GM23338 (cell line): Measurements from ENCODE around the gene PRRG1. TPM values are rescaled to one million over a fixed set of nuclear protein-coding genes. Genes with fewer than 3 reads are reported as not detected.

Source experiments
- ATAC-seq: fragments of 200-7000 bp; cut with Tn5 transposase; 3 replicates; pipeline ENCODE4 v1.9.1; 2020
- DNase-seq: peaks from one replicate; pipeline ENCODE4 v3.0.0-alpha.2; 2015; ENCODE audit warnings: low spot score
- H2AFZ ChIP-seq: fragments of 200-600 bp; sonication (generic); 2 replicates; pipeline ENCODE4 v1.8.0; 2016; ENCODE audit warnings: antibody characterized with exemption, mild to moderate bottlenecking, moderate library complexity
- H3F3A ChIP-seq: fragments of 200-600 bp; sonication (generic); replicated peaks from 2 replicates; pipeline ENCODE4 v1.8.0; 2017; ENCODE audit warnings: antibody characterized with exemption, mixed run types, low read depth
- H3K27ac ChIP-seq: fragments of 200-600 bp; sonication (generic); 2 replicates; pipeline ENCODE4 v1.6.1; 2016; ENCODE audit warnings: low read depth
- H3K27me3 ChIP-seq: fragments of 200-600 bp; sonication (generic); 2 replicates; pipeline ENCODE4 v1.8.0; 2016; ENCODE audit warnings: mild to moderate bottlenecking, mixed run types, moderate library complexity; ENCODE audit not compliant: insufficient read depth
- H3K36me3 ChIP-seq: fragments of 200-600 bp; sonication (generic); 2 replicates; pipeline ENCODE4 v1.8.0; 2016; ENCODE audit warnings: mild to moderate bottlenecking; ENCODE audit not compliant: insufficient read depth
- H3K4me1 ChIP-seq: fragments of 200-600 bp; sonication (generic); 2 replicates; pipeline ENCODE4 v1.8.0; 2016; ENCODE audit warnings: mild to moderate bottlenecking, moderate library complexity; ENCODE audit not compliant: insufficient read depth
- H3K4me2 ChIP-seq: fragments of 200-600 bp; sonication (generic); 2 replicates; pipeline ENCODE4 v1.7.1; 2017; ENCODE audit warnings: mixed run types
- H3K4me3 ChIP-seq: fragments of 200-600 bp; sonication (generic); 2 replicates; pipeline ENCODE4 v1.6.1; 2016; ENCODE audit warnings: mixed run types
- H3K79me2 ChIP-seq: fragments of 200-600 bp; sonication (generic); replicated peaks from 2 replicates; pipeline ENCODE4 v1.8.0; 2017; ENCODE audit warnings: mild to moderate bottlenecking; ENCODE audit not compliant: insufficient read depth
- H3K9me2 ChIP-seq: fragments of 200-600 bp; sonication (generic); 2 replicates; pipeline ENCODE4 v1.8.0; 2017; ENCODE audit not compliant: insufficient read depth
- H4K20me1 ChIP-seq: fragments of 200-600 bp; sonication (generic); replicated peaks from 2 replicates; pipeline ENCODE4 v1.8.0; 2017; ENCODE audit warnings: mild to moderate bottlenecking; ENCODE audit not compliant: insufficient read depth
- H3K27ac Mint-ChIP-seq: 2 replicates; pipeline ENCODE4 v1.8.0; 2020; ENCODE audit warnings: inconsistent platforms, mild to moderate bottlenecking, moderate library complexity, mixed read lengths
- H3K27me3 Mint-ChIP-seq: 3 replicates; pipeline ENCODE4 v1.8.0; 2022; ENCODE audit warnings: low read depth, mild to moderate bottlenecking, moderate library complexity, mixed read lengths, inconsistent platforms; ENCODE audit not compliant: insufficient read depth, poor library complexity
- H3K36me3 Mint-ChIP-seq: 3 replicates; pipeline ENCODE4 v1.8.0; 2021; ENCODE audit warnings: low read depth, mild to moderate bottlenecking, inconsistent platforms, moderate library complexity, mixed read lengths
- H3K4me1 Mint-ChIP-seq: 3 replicates; pipeline ENCODE4 v1.8.0; 2020; ENCODE audit warnings: mild to moderate bottlenecking, inconsistent platforms, mixed read lengths
- H3K4me3 Mint-ChIP-seq: 3 replicates; pipeline ENCODE4 v1.8.0; 2021; ENCODE audit warnings: moderate library complexity, mild to moderate bottlenecking, inconsistent platforms, mixed read lengths
- H3K9me3 Mint-ChIP-seq: 3 replicates; pipeline ENCODE4 v1.8.0; 2020; ENCODE audit warnings: moderate library complexity, mild to moderate bottlenecking, inconsistent platforms, mixed read lengths
- CREB1 ChIP-seq: fragments of 250-450 bp; sonication (Bioruptor Pico); IDR thresholded peaks from 2 replicates; pipeline ENCODE4 v1.5.0; 2020; ENCODE audit warnings: low read depth, mild to moderate bottlenecking, moderate library complexity
- CTCF ChIP-seq, 2 experiments: fragments of 200-600 bp in 1 of 2; sonication (generic) in 1 of 2; conservative IDR thresholded peaks; 2 replicates each; pipeline versions ENCODE4 v1.5.1 to v1.6.1; 2016 to 2017; ENCODE audit warnings: antibody characterized with exemption in 2 of 2, low read depth in 2 of 2, mild to moderate bottlenecking in 2 of 2, moderate library complexity in 1 of 2
- EZH2 ChIP-seq: fragments of 200-600 bp; sonication (generic); IDR thresholded peaks from one replicate; pipeline ENCODE4 v1.8.0; 2017; ENCODE audit warnings: antibody characterized with exemption, mild to moderate bottlenecking, low read depth; ENCODE audit not compliant: unreplicated experiment
- EZH2phosphoT487 ChIP-seq: fragments of 200-600 bp; sonication (generic); IDR thresholded peaks from one replicate; pipeline ENCODE4 v1.8.1; 2018; ENCODE audit warnings: antibody characterized with exemption; ENCODE audit not compliant: unreplicated experiment
- JUNB ChIP-seq: IDR thresholded peaks from one replicate; pipeline ENCODE4 v1.6.1; 2016; ENCODE audit warnings: antibody characterized with exemption; ENCODE audit not compliant: unreplicated experiment
- NANOG ChIP-seq: IDR thresholded peaks from 2 replicates; pipeline ENCODE4 v1.6.1; 2016; ENCODE audit warnings: antibody characterized with exemption, borderline replicate concordance
- POLR2AphosphoS5 ChIP-seq: IDR thresholded peaks from 2 replicates; pipeline ENCODE4 v1.6.1; 2016; ENCODE audit warnings: antibody characterized with exemption, low read depth
- REST ChIP-seq: IDR thresholded peaks from one replicate; pipeline ENCODE4 v1.6.1; 2018; ENCODE audit warnings: antibody characterized with exemption; ENCODE audit not compliant: unreplicated experiment
- STAT1 ChIP-seq: IDR thresholded peaks from one replicate; pipeline ENCODE4 v1.6.1; 2016; ENCODE audit warnings: antibody characterized with exemption; ENCODE audit not compliant: unreplicated experiment
- ZNF114 ChIP-seq: fragments of 250-450 bp; sonication (Bioruptor Pico); IDR thresholded peaks from 2 replicates; pipeline ENCODE4 v1.5.0; 2020; ENCODE audit warnings: mild to moderate bottlenecking, moderate library complexity
- ZNF331 ChIP-seq: fragments of 250-450 bp; sonication (Bioruptor Pico); IDR thresholded peaks from 2 replicates; pipeline ENCODE4 v1.5.0; 2020; ENCODE audit warnings: low read depth, mild to moderate bottlenecking, moderate library complexity
- polyA plus RNA-seq: library from polyadenylated mRNA; unstranded; fragments of >200 nt; fragmentation: Nextera tagmentation; extraction: Ambion mirVana; gene quantifications from 2 replicates; pipeline ENCODE4 v1.2.1, GENCODE V29; 2016
- total RNA-seq: library from RNA; depleted of rRNA; stranded (reverse); fragments of >200 nt; shearing (Covaris generic); gene quantifications from 2 replicates; pipeline ENCODE4 v1.2.3, GENCODE V29; 2014
- TF ChIP-seq, protein P1 (sequence below): IDR thresholded peaks from 2 replicates; pipeline ENCODE4 v1.6.1; 2016; ENCODE audit warnings: antibody characterized with exemption
- TF ChIP-seq, protein P2 (sequence below): fragments of 250-450 bp; sonication (Bioruptor Pico); IDR thresholded peaks from 2 replicates; pipeline ENCODE4 v1.5.0; 2020; ENCODE audit warnings: mild to moderate bottlenecking, moderate library complexity

Gene PRRG1
- total and polyA plus RNA-seq, 2 experiments from 2014 or later: 3.8 to 10.8 TPM

DNA sequence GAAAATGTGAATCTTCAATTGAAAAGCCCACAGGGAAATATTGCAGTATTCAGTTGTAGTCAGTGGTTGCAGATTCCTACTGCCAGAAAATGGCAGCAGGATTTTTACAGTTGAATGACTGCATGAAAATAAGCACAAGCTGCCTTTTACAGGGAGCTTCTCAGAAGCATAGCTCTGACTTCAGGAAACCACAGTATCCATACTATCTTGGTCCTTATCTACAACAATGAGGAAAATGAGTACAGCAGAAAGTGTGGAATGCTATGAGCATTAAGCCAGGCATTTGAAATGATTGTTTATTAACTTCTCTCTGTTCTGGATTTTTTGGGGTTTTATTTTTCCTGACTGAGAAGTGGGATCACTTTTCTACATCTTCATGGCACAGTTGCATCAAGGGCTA, 34.6 kb upstream of the PRRG1 start:
- no peak for TF ChIP-seq EZH2phosphoT487
- no peak for TF ChIP-seq JUNB
- TF ChIP-seq POLR2AphosphoS5: no peak
- TF ChIP-seq EZH2: no peak
- TF ChIP-seq, protein P1, sequence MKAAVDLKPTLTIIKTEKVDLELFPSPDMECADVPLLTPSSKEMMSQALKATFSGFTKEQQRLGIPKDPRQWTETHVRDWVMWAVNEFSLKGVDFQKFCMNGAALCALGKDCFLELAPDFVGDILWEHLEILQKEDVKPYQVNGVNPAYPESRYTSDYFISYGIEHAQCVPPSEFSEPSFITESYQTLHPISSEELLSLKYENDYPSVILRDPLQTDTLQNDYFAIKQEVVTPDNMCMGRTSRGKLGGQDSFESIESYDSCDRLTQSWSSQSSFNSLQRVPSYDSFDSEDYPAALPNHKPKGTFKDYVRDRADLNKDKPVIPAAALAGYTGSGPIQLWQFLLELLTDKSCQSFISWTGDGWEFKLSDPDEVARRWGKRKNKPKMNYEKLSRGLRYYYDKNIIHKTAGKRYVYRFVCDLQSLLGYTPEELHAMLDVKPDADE: no peak
- no peak for TF ChIP-seq NANOG
- TF ChIP-seq REST: no peak
- no peak for TF ChIP-seq ZNF114 (CRISPR knock-in tag)
- no peak for TF ChIP-seq ZNF331 (CRISPR knock-in tag)
- TF ChIP-seq CREB1 (CRISPR knock-in tag): no peak
- TF ChIP-seq, protein P2, sequence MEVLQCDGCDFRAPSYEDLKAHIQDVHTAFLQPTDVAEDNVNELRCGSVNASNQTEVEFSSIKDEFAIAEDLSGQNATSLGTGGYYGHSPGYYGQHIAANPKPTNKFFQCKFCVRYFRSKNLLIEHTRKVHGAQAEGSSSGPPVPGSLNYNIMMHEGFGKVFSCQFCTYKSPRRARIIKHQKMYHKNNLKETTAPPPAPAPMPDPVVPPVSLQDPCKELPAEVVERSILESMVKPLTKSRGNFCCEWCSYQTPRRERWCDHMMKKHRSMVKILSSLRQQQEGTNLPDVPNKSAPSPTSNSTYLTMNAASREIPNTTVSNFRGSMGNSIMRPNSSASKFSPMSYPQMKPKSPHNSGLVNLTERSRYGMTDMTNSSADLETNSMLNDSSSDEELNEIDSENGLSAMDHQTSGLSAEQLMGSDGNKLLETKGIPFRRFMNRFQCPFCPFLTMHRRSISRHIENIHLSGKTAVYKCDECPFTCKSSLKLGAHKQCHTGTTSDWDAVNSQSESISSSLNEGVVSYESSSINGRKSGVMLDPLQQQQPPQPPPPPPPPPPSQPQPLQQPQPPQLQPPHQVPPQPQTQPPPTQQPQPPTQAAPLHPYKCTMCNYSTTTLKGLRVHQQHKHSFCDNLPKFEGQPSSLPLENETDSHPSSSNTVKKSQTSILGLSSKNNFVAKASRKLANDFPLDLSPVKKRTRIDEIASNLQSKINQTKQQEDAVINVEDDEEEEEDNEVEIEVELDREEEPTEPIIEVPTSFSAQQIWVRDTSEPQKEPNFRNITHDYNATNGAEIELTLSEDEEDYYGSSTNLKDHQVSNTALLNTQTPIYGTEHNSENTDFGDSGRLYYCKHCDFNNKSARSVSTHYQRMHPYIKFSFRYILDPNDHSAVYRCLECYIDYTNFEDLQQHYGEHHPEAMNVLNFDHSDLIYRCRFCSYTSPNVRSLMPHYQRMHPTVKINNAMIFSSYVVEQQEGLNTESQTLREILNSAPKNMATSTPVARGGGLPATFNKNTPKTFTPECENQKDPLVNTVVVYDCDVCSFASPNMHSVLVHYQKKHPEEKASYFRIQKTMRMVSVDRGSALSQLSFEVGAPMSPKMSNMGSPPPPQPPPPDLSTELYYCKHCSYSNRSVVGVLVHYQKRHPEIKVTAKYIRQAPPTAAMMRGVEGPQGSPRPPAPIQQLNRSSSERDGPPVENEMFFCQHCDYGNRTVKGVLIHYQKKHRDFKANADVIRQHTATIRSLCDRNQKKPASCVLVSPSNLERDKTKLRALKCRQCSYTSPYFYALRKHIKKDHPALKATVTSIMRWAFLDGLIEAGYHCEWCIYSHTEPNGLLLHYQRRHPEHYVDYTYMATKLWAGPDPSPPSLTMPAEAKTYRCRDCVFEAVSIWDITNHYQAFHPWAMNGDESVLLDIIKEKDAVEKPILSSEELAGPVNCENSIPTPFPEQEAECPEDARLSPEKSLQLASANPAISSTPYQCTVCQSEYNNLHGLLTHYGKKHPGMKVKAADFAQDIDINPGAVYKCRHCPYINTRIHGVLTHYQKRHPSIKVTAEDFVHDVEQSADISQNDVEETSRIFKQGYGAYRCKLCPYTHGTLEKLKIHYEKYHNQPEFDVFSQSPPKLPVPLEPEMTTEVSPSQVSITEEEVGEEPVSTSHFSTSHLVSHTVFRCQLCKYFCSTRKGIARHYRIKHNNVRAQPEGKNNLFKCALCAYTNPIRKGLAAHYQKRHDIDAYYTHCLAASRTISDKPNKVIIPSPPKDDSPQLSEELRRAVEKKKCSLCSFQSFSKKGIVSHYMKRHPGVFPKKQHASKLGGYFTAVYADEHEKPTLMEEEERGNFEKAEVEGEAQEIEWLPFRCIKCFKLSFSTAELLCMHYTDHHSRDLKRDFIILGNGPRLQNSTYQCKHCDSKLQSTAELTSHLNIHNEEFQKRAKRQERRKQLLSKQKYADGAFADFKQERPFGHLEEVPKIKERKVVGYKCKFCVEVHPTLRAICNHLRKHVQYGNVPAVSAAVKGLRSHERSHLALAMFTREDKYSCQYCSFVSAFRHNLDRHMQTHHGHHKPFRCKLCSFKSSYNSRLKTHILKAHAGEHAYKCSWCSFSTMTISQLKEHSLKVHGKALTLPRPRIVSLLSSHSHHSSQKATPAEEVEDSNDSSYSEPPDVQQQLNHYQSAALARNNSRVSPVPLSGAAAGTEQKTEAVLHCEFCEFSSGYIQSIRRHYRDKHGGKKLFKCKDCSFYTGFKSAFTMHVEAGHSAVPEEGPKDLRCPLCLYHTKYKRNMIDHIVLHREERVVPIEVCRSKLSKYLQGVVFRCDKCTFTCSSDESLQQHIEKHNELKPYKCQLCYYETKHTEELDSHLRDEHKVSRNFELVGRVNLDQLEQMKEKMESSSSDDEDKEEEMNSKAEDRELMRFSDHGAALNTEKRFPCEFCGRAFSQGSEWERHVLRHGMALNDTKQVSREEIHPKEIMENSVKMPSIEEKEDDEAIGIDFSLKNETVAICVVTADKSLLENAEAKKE: no peak
- TF ChIP-seq STAT1: no peak
- TF ChIP-seq CTCF (conservative IDR thresholded peaks at IDR 0.05; ENCODE audit: low read depth in 2 of 2): no peak
- ATAC-seq: no peak

More for the DNA sequence above, 34.6 kb upstream of the PRRG1 start:
- Histone ChIP-seq H3K27ac (no peak overlapping the region), H3K4me2 (no peak overlapping the region), H2AFZ (no peak overlapping the region), H3K9me2 (no peaks in the 10 kb centered on the region), H3K27me3 (no peaks in the 10 kb centered on the region), H3F3A (no peaks in the 10 kb centered on the region), H4K20me1 (no peaks in the 10 kb centered on the region), H3K36me3 (no peaks in the 10 kb centered on the region), H3K4me3 (no peak overlapping the region), H3K4me1 (no peaks in the 10 kb centered on the region), H3K79me2 (no peaks in the 10 kb centered on the region)
- Mint-ChIP-seq H3K27ac (no peak overlapping the region), H3K27me3 (no peaks in the 10 kb centered on the region), H3K4me3 (no peak overlapping the region), H3K36me3 (no peaks in the 10 kb centered on the region), H3K9me3 (no peaks in the 10 kb centered on the region; the same call in 2 of the 3 replicates), H3K4me1 (no peaks in the 10 kb centered on the region)
- no peak for DNase-seq
